ENCODE measurements around the gene VTI1A. TPM values are rescaled to one million over a fixed set of nuclear protein-coding genes. Genes with fewer than 3 reads are reported as not detected.
"Not testable (repeated sequence)": the region's sequence is repeated elsewhere in the genome, so short reads cannot be mapped to it uniquely, and the experiment has no call there.

Gene VTI1A
- polyA plus RNA-seq, 1 of the 3 experiments (the other 2 are of a cell fraction) = 8.3 TPM

DNA sequence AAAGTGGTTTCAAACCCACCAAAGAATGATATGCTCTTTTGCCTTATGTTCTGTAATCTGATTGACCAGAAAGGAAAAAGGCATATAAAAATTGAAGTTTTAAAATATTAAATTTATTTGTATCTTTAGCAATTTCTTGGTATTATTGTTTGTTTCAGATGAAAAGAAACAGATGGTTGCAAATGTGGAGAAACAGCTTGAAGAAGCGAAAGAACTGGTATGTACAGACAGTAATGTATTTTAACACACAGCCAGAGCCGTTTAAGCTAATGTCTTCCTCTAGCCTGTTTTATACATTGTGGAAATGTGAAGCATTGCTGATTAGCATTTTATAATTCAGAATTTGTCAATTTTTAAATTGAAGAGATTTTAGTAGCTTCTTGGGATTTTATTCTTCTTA lies 13.4 kb downstream of the VTI1A start:
- Histone ChIP-seq H3K4me3 (ENCODE audit: low read depth in 2 of 2, low read length in 1 of 2) (no peak overlapping the region), H3K27me3 (ENCODE audit: insufficient read depth) (no peaks in the 10 kb centered on the region), H4K20me1 (ENCODE audit: insufficient read depth) (peaks cover 3% of the 10 kb centered on the region; the same call in 1 of the 2 replicates), H2AFZ (ENCODE audit: low read depth) (no peak overlapping the region), H3K4me2 (no peak overlapping the region), H3K27ac (ENCODE audit: low read depth in 2 of 2, low read length in 1 of 2) (peak overlapping the region in 1 of 2 experiments; percentile 70; a peak in 2 of 4 replicates), H3K36me3 (replicated peaks in 1 of 2; ENCODE audit: control insufficient read depth in 1 of 2, insufficient read depth in 2 of 2, low read length in 1 of 2) (peaks cover 16 to 23% of the 10 kb centered on the region in 2 experiments), H3K4me1 (ENCODE audit: control insufficient read depth in 1 of 2, insufficient read depth in 2 of 2, low read depth in 1 of 2, low read length in 1 of 2) (no peaks in the 10 kb centered on the region), H3K9me3 (no peaks in the 10 kb centered on the region), H3K79me2 (ENCODE audit: insufficient read depth) (peaks cover 22% of the 10 kb centered on the region), H3F3A (replicated peaks; ENCODE audit: insufficient read depth) (peaks cover 7% of the 10 kb centered on the region), H3K9me2 (no peaks in the 10 kb centered on the region), H3K9ac (no peak overlapping the region)
- WGBS (ENCODE audit: low lambda C conversion rate) = 93% methylated on average over 2 of the region's 2 CpGs
- DNase-seq = no peak
- no peak for TF ChIP-seq FOXM1 (IDR thresholded peaks at IDR 0.05; ENCODE audit: low read depth)
- TF ChIP-seq POLR2AphosphoS5 (IDR thresholded peaks at IDR 0.05; ENCODE audit: low read depth, low read length) = no peak
- no peak for TF ChIP-seq EZH2phosphoT487 (IDR thresholded peaks at IDR 0.05; ENCODE audit: borderline replicate concordance, low read depth)
- TF ChIP-seq JUND (IDR thresholded peaks at IDR 0.05) = no peak
- TF ChIP-seq, protein P1, sequence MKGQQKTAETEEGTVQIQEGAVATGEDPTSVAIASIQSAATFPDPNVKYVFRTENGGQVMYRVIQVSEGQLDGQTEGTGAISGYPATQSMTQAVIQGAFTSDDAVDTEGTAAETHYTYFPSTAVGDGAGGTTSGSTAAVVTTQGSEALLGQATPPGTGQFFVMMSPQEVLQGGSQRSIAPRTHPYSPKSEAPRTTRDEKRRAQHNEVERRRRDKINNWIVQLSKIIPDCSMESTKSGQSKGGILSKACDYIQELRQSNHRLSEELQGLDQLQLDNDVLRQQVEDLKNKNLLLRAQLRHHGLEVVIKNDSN (IDR thresholded peaks at IDR 0.05; ENCODE audit: borderline replicate concordance, low read depth) = no peak
- TF ChIP-seq GABPA (IDR thresholded peaks at IDR 0.05; ENCODE audit: low read depth) = no peak
- TF ChIP-seq, protein P2, sequence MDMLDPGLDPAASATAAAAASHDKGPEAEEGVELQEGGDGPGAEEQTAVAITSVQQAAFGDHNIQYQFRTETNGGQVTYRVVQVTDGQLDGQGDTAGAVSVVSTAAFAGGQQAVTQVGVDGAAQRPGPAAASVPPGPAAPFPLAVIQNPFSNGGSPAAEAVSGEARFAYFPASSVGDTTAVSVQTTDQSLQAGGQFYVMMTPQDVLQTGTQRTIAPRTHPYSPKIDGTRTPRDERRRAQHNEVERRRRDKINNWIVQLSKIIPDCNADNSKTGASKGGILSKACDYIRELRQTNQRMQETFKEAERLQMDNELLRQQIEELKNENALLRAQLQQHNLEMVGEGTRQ (IDR thresholded peaks at IDR 0.05; ENCODE audit: borderline replicate concordance, low read depth, low read length) = no peak
- no peak for TF ChIP-seq FOSL2 (IDR thresholded peaks at IDR 0.05; ENCODE audit: borderline replicate concordance, low read depth)
- POLR2A ChIA-PET = no interaction called here
- CTCF ChIA-PET = interaction anchor here (2.3 to 3.8 kb wide), 2 partner anchors 11 to 15 kb away, joined by 6 to 24 read pairs; no protein-coding TSS in a partner anchor

DNA sequence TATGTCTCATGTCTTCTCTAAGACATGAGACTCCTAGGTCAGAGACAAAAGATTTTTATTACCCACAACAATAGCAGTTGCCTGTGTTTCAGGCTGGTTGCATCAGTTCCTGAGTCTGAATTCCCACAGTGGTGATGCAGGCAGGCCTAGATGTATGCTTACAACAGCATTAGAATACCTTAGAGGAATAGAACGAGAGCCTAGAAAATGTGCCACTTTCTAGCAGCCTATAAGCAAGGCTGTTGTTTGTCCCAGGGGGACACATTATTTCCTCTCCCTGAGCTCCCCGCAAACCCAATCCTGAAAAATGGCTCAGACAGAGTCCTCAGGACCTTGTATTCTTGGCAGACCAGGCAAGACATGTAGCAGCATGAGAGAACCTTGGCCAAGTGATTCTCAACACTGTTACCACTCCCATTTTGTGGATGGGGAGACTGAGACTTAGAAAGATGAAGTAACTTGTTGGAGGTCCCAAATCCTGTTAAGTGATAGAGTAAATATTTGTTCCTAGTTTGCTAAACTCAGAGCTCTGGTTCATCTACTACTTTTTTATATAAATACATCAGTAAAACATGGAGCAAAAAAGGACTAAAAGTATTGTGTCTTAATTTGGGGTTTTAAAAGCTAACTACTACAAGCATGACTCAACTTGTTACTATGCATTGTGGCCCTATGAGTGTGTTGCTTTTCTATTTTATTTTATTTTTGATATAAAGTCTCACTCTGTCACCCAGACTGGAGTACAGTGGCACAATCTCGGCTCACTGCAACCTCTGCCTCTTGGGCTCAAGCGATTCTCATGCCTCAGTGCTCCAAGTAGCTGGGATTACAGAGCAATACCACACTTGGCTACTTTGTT lies 14.2 kb downstream of the VTI1A start:
- H3F3A ChIP-seq (replicated peaks; ENCODE audit: insufficient read depth) = peaks cover 7% of the 10 kb centered on the region
- H3K79me2 ChIP-seq (ENCODE audit: insufficient read depth) = peaks cover 22% of the 10 kb centered on the region
- peak overlapping the region in 1 of 2 experiments; percentile 70; a peak in 2 of 4 replicates for H3K27ac ChIP-seq (ENCODE audit: low read depth in 2 of 2, low read length in 1 of 2)
- WGBS (ENCODE audit: low lambda C conversion rate) = 89% methylated on average over 4 of the region's 4 CpGs
- ChIA-PET POLR2A (no interaction called here), CTCF (interaction anchor here (1.1 to 3.8 kb wide), 2 partner anchors 10 to 12 kb away, joined by 4 to 24 read pairs; no protein-coding TSS in a partner anchor)
- DNase-seq = no peak
- no peaks in the 10 kb centered on the region for H3K4me1 ChIP-seq (ENCODE audit: control insufficient read depth in 1 of 2, insufficient read depth in 2 of 2, low read depth in 1 of 2, low read length in 1 of 2)
- H3K9me3 ChIP-seq = no peaks in the 10 kb centered on the region
- no peaks in the 10 kb centered on the region for H3K27me3 ChIP-seq (ENCODE audit: insufficient read depth)
- H4K20me1 ChIP-seq (ENCODE audit: insufficient read depth) = peaks cover 3% of the 10 kb centered on the region; the same call in 1 of the 2 replicates
- no peak for TF ChIP-seq RXRA (IDR thresholded peaks at IDR 0.05; ENCODE audit: borderline replicate concordance, low read depth)
- TF ChIP-seq RAD21 (IDR thresholded peaks at IDR 0.05; ENCODE audit: low read length) = no peak
- no peak for TF ChIP-seq FOXJ3 (CRISPR knock-in tag; IDR thresholded peaks at IDR 0.05)
- no peak for TF ChIP-seq TCF12 (IDR thresholded peaks at IDR 0.05)
- TF ChIP-seq ELF1 (IDR thresholded peaks at IDR 0.05) = no peak
- no peak for TF ChIP-seq RFX5 (IDR thresholded peaks at IDR 0.05; ENCODE audit: low read length)
- TF ChIP-seq, protein P3, sequence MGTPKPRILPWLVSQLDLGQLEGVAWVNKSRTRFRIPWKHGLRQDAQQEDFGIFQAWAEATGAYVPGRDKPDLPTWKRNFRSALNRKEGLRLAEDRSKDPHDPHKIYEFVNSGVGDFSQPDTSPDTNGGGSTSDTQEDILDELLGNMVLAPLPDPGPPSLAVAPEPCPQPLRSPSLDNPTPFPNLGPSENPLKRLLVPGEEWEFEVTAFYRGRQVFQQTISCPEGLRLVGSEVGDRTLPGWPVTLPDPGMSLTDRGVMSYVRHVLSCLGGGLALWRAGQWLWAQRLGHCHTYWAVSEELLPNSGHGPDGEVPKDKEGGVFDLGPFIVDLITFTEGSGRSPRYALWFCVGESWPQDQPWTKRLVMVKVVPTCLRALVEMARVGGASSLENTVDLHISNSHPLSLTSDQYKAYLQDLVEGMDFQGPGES (IDR thresholded peaks at IDR 0.05; ENCODE audit: low read depth, low read length) = no peak
- TF ChIP-seq FOSL2 (IDR thresholded peaks at IDR 0.05; ENCODE audit: borderline replicate concordance, low read depth) = no peak
- no peak for TF ChIP-seq YY1 (IDR thresholded peaks at IDR 0.05; ENCODE audit: low read depth)
- no peak for TF ChIP-seq JUND (IDR thresholded peaks at IDR 0.05)
- H3K9me2 ChIP-seq = no peaks in the 10 kb centered on the region
- no peak overlapping the region; the same call in 1 of the 2 replicates for H3K9ac ChIP-seq
- no peak overlapping the region for H3K4me3 ChIP-seq (ENCODE audit: low read depth in 2 of 2, low read length in 1 of 2)
- H3K36me3 ChIP-seq (replicated peaks in 1 of 2; ENCODE audit: control insufficient read depth in 1 of 2, insufficient read depth in 2 of 2, low read length in 1 of 2) = peaks cover 25 to 32% of the 10 kb centered on the region in 2 experiments
- H2AFZ ChIP-seq (ENCODE audit: low read depth) = no peak overlapping the region
- no peak overlapping the region for H3K4me2 ChIP-seq

DNA sequence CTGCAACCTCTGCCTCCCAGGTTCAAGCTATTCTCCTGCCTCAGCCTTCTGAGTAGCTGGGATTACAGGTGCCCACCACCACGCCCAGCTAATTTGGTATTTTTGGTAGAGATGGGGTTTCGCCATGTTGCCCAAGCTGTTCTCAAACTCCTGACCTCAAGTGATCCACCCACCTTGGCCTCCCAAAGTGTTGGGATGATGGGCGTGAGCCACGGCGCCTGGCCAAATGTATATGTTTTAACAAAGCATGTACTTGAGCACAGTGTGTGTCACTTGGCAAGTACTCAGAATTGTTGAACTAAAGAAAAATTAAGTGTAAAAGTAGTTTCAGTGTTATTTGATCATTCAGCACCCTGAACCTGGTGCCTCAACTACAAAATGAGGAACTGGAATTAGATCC lies 17.1 kb downstream of the VTI1A start:
- H3K27ac ChIP-seq (ENCODE audit: low read depth in 2 of 2, low read length in 1 of 2) = not testable (repeated sequence)

More for the DNA sequence above, 17.1 kb downstream of the VTI1A start:
- H3K9ac ChIP-seq; H2AFZ ChIP-seq (ENCODE audit: low read depth); H4K20me1 ChIP-seq (ENCODE audit: insufficient read depth); H3K4me3 ChIP-seq (ENCODE audit: low read depth in 2 of 2, low read length in 1 of 2); DNase-seq; H3K4me1 ChIP-seq (ENCODE audit: control insufficient read depth in 1 of 2, insufficient read depth in 2 of 2, low read depth in 1 of 2, low read length in 1 of 2); POLR2A ChIA-PET; H3K4me2 ChIP-seq; H3F3A ChIP-seq (replicated peaks; ENCODE audit: insufficient read depth); H3K9me3 ChIP-seq; H3K9me2 ChIP-seq; H3K79me2 ChIP-seq (ENCODE audit: insufficient read depth); H3K27me3 ChIP-seq (ENCODE audit: insufficient read depth): not testable (repeated sequence)
- CTCF ChIA-PET = interaction anchor here (0.7 to 2.1 kb wide), 5 partner anchors 8 to 86 kb away, joined by 3 to 11 read pairs (median 4); no protein-coding TSS in a partner anchor
- 100% methylated on average over 5 of the region's 5 CpGs for WGBS (ENCODE audit: low lambda C conversion rate)
- H3K36me3 ChIP-seq (replicated peaks in 1 of 2; ENCODE audit: control insufficient read depth in 1 of 2, insufficient read depth in 2 of 2, low read length in 1 of 2) = peaks cover 42 to 44% of the 10 kb centered on the region in 2 experiments
